ENCODE measurements around the gene FCHO2.
A peak's percentile ranks its signal among the peaks of the same experiment; 100 is the strongest.

FCHO2 gene

DNA sequence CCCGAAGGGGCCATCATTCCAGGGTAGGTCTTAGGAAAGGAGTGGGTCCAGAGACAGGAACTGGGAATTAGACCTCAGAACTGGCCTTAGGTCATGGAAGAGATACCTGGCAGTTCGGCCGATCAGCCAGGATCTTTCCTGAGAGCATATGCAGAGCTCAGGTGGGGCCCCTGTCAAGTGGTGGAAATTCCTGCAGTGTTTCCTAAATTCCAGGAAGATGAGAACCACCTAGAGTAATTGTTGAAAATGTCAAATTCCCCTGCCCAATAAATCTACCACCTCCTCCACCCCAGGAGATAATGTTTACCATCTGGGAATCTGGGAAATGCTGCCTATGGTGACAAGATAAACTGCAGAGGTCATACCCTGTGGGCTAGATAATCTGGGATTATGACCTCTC, 179.2 kb downstream of the FCHO2 start:
- no peak for DNase-seq (ENCODE audit: insufficient read length, low spot score)
- no peak for FAIRE-seq
- TF ChIP-seq, protein P1, sequence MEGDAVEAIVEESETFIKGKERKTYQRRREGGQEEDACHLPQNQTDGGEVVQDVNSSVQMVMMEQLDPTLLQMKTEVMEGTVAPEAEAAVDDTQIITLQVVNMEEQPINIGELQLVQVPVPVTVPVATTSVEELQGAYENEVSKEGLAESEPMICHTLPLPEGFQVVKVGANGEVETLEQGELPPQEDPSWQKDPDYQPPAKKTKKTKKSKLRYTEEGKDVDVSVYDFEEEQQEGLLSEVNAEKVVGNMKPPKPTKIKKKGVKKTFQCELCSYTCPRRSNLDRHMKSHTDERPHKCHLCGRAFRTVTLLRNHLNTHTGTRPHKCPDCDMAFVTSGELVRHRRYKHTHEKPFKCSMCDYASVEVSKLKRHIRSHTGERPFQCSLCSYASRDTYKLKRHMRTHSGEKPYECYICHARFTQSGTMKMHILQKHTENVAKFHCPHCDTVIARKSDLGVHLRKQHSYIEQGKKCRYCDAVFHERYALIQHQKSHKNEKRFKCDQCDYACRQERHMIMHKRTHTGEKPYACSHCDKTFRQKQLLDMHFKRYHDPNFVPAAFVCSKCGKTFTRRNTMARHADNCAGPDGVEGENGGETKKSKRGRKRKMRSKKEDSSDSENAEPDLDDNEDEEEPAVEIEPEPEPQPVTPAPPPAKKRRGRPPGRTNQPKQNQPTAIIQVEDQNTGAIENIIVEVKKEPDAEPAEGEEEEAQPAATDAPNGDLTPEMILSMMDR (IDR thresholded peaks at IDR 0.05; ENCODE audit: insufficient read depth, missing control alignments), result no peak

DNA sequence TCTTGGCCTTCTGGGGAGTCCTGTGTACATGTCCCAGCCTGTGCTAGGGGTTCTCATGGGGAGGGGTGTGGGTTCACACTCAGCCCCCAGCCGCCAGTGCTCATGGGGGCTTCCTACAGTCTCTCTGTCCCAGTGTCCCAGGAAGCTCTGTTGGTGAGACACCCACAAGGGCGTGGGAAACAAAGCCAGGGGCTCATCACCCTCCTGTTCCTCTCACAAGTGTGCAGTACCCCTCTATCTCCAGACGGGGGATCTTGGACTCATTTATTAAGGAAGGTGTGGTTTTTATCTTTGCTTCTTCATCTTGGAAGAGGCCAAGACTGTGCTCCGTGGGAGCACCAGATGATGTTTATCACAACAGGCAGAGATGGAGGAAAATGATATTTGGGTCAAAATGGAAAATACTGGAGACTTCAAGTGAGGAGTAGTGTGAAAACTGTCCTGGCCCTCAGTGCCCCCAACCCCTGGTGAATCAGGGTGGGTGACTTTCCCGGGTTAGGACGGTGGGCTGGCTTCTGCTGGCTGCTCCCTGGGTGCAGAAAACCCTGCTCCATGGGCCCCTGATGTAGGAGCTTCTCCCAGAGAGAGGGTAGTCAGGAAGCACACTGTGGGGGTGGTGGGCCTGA, 179.7 kb downstream of the FCHO2 start:
- FAIRE-seq (no peak), DNase-seq (ENCODE audit: insufficient read length, low spot score) (no peak)
- TF ChIP-seq, protein P1 (IDR thresholded peaks at IDR 0.05; ENCODE audit: insufficient read depth, missing control alignments), result peak; percentile 22

DNA sequence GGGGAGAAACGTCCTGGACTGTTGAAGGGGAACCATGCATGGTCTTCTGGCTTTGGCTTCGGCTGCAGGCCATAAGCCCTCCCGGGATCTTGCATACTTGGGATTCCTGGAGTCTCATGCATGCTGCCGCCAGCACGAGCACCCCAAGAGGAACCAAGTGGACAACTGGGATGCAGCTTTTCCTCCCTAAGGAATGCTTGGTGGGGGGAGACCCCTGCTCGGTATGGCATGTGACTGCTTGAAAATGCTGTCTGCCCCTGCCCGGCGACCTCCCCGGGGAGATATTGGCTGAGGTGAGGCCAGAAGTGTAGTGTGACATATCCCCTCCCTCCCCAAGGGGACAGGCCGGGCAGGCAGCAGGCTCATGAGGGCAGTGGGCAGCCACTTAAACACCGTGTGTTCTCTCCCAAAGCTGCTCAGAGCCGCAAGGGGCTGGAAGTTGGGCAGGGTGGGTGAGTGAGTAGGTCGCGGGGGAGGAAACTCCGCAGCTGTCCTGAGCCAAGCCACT, 180.3 kb downstream of the FCHO2 start:
- FAIRE-seq, result no peak
- TF ChIP-seq, protein P1 (IDR thresholded peaks at IDR 0.05; ENCODE audit: insufficient read depth, missing control alignments), result no peak
- no peak for DNase-seq (ENCODE audit: insufficient read length, low spot score)

DNA sequence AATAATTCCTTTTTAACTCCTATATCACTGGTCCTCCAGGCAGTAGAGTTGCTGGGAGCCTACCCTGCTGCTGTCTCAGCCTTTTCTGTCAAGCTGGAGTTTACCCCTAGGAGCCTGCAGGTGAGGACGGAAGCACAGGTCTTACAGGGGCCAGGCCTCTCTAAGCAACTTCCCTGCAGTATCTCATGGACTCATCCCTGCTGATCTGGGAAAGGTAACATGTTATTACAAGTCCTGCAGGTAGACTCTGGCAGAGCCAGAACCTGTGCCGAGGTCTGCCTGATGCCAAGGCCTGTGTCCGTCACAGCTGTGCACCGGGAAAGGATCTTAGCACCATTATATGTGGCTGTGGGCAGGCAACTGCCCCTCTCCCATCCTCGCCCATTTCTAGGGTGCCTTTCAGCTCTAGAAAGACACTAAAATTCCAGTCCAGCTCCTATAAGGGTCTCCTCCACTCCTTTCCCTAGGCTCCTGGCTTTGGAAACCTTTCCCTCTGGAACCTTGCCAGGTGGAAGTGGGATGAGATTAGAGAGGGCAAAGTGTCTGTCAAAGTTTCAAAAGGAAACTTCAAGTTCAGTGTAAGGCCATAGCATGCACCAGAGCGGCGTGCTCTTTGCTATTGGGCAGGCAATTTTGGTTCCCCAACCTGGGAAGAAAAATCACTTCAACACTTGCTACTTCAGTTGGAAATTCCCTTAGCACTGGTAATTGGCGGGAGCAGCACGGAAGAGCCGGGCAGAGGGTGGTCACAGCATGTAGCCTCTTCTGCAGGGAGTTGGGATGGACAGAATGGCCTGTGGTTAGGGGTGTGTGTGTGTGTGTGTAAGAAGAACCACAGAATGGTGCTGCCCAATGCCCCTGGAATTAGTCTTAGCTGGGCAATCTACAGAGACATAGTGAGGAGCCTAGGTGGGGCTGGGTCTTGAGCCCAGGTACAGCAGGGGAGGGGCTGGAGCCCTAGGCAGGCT, 182.0 kb downstream of the FCHO2 start:
- DNase-seq (ENCODE audit: insufficient read length, low spot score) (no peak), FAIRE-seq (no peak)
- TF ChIP-seq, protein P1 (IDR thresholded peaks at IDR 0.05; ENCODE audit: insufficient read depth, missing control alignments), result no peak

DNA sequence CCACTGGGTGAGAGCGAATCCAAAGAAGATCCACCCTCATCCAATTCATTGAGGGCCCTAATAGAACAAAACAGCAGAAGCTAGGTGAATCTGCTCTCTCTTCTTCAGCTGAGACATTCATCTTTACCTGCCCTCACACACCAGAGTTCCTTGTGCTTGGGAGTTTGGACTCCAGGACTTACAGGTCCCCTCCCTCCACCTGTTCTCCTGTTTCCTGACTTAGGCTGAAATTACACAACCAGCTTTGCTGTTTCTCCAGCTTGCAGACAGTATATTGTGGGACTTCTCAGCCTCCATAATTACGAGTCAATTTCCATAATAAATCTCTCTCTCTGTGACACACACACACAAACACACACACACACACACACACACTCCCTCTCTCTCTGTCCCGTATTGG, 183.6 kb downstream of the FCHO2 start:
- no peak for DNase-seq (ENCODE audit: insufficient read length, low spot score)
- FAIRE-seq, result no peak

More for the DNA sequence above, 183.6 kb downstream of the FCHO2 start:
- TF ChIP-seq, protein P1 (IDR thresholded peaks at IDR 0.05; ENCODE audit: insufficient read depth, missing control alignments), result no peak

Data from D721Med (cell line).